Transverse colon (tissue), 4 donors: ENCODE data around the gene PLSCR2. TPM values are rescaled to one million over a fixed set of nuclear protein-coding genes. Genes with fewer than 3 reads are reported as not detected.
A peak's percentile ranks its signal among the peaks of the same experiment; 100 is the strongest.

Experiments used
- DNase-seq: peaks from one replicate; pipeline ENCODE4 v3.0.0-alpha.2; 2019
- H3K27ac ChIP-seq, 4 donors: fragments of 200-600 bp; sonication (generic); 2 replicates each; pipeline ENCODE4 v1.5.1; 2016 to 2018; ENCODE audit warnings: inconsistent platforms in 4 of 4
- H3K27me3 ChIP-seq: fragments of 200-600 bp; sonication (generic); 2 replicates; pipeline ENCODE4 v1.5.1; 2017; ENCODE audit warnings: inconsistent platforms
- H3K36me3 ChIP-seq, 4 donors: fragments of 200-600 bp; sonication (generic); 2 replicates each; pipeline ENCODE4 v1.5.1; 2017 to 2019; ENCODE audit warnings: inconsistent platforms in 4 of 4
- H3K4me1 ChIP-seq, 4 donors: fragments of 200-600 bp; sonication (generic); 2 replicates each; pipeline ENCODE4 v1.5.1; 2017 to 2020; ENCODE audit warnings: inconsistent platforms in 4 of 4
- H3K4me3 ChIP-seq, 4 donors: fragments of 200-600 bp; sonication (generic); 1 replicate in 1 of 4; 2 replicates in 3 of 4; pipeline versions ENCODE4 v1.5.1 to v1.6.1; 2017 to 2019; ENCODE audit warnings: inconsistent platforms in 4 of 4
- H3K9me3 ChIP-seq, 2 donors: fragments of 200-600 bp; sonication (generic); 2 replicates each; pipeline ENCODE4 v1.5.1; 2017 to 2019; ENCODE audit warnings: inconsistent platforms in 2 of 2
- EP300 ChIP-seq: sonication (generic); formaldehyde crosslinking; IDR thresholded peaks from one replicate; pipeline ENCODE4 v1.6.1; 2017; ENCODE audit warnings: antibody characterized with exemption, low read depth
- POLR2A ChIP-seq: fragments of 450-650 bp; IDR thresholded peaks from one replicate; pipeline ENCODE4 v1.6.1; 2016; ENCODE audit warnings: antibody characterized with exemption, mild to moderate bottlenecking, moderate library complexity
- POLR2AphosphoS5 ChIP-seq, 3 donors: sonication (generic); formaldehyde crosslinking; IDR thresholded peaks; one replicate each; pipeline ENCODE4 v1.6.1; 2016; ENCODE audit warnings: antibody characterized with exemption in 3 of 3
- WGBS, 2 donors: methylation state at CpG; one replicate each; pipeline ENCODE4 v1.1.5; 2018; ENCODE audit warnings: low coverage in 1 of 2; 5-methylcytosine and 5-hydroxymethylcytosine counted together
- in situ Hi-C, 4 donors: fragments of 200-750 bp; cut with MboI; loops; one replicate each; pipeline versions ENCODE4 v1.15.0 to v1.15.1; 2017; ENCODE audit warnings: low sequenced_read_pairs in 3 of 4, low pct_ligation_motif_present in 1 of 4, low pct_unique_long_range_greater_than_20kb in 1 of 4
- intact Hi-C: fragments of 100-400 bp; cut with DNase I; formaldehyde crosslinking; loops from one replicate; pipeline ENCODE4 v1.15.1; 2023; ENCODE audit warnings: low total_unique reads
- total RNA-seq, 4 donors: library from RNA; depleted of rRNA; stranded (reverse); fragments of >200 nt; gene quantifications; one replicate each; pipeline ENCODE4 v1.1.0, GENCODE V29; 2016
- TF ChIP-seq, protein P1 (sequence below), 5 experiments: fragments of 200-600 bp in 3 of 5; fragments of 450-650 bp in 2 of 5; sonication (generic) in 3 of 5; IDR thresholded peaks; 1 replicate in 2 of 5; 2 replicates in 3 of 5; pipeline ENCODE4 v1.5.1; 2016 to 2017; ENCODE audit warnings: antibody characterized with exemption in 5 of 5, inconsistent platforms in 3 of 5, mild to moderate bottlenecking in 2 of 5, moderate library complexity in 1 of 5

The PLSCR2 gene
- total RNA-seq, 4 donors from 2014 or later: 1.3 to 2.9 TPM; not detected in 2

DNA sequence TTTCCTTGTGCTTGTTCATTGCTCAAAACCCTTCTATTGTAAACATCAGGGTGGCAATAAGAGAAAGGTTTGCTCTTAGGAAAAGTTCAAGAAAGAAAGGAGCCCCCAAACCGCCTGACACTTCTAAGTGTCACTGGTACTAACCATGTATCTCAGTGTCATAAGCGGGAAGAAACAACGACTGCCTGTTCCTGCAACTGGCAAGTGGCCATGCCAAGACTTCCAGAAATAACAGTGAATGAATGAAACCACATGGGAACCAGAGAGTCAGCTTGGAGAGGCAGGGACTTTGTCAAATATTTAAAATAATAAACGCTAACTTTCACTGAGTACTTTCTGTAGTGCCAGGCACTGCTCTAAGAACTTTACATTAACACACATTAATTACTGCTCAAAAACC is 1.1 kb downstream of the PLSCR2 start:
- Histone ChIP-seq H3K36me3 (no peaks in the 10 kb centered on the region), H3K9me3 (no peaks in the 10 kb centered on the region), H3K27me3 (no peaks in the 10 kb centered on the region), H3K27ac (peak overlapping the region in 1 of 4 donors; percentile 57), H3K4me3 (no peak overlapping the region), H3K4me1 (peaks cover 0 to 19% (median 5%) of the 10 kb centered on the region in 4 donors)
- intact Hi-C loops: no loop called here
- no peak for DNase-seq
- in situ Hi-C loops: no loop called here
- 58 to 64% methylated on average over 4 of the region's 4 CpGs for WGBS, 2 donors
- TF ChIP-seq EP300 (no peak), POLR2A (no peak), POLR2AphosphoS5 (IDR thresholded peaks at IDR 0.05) (no peak)
- TF ChIP-seq, protein P1, sequence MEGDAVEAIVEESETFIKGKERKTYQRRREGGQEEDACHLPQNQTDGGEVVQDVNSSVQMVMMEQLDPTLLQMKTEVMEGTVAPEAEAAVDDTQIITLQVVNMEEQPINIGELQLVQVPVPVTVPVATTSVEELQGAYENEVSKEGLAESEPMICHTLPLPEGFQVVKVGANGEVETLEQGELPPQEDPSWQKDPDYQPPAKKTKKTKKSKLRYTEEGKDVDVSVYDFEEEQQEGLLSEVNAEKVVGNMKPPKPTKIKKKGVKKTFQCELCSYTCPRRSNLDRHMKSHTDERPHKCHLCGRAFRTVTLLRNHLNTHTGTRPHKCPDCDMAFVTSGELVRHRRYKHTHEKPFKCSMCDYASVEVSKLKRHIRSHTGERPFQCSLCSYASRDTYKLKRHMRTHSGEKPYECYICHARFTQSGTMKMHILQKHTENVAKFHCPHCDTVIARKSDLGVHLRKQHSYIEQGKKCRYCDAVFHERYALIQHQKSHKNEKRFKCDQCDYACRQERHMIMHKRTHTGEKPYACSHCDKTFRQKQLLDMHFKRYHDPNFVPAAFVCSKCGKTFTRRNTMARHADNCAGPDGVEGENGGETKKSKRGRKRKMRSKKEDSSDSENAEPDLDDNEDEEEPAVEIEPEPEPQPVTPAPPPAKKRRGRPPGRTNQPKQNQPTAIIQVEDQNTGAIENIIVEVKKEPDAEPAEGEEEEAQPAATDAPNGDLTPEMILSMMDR (IDR thresholded peaks at IDR 0.05): no peak

DNA sequence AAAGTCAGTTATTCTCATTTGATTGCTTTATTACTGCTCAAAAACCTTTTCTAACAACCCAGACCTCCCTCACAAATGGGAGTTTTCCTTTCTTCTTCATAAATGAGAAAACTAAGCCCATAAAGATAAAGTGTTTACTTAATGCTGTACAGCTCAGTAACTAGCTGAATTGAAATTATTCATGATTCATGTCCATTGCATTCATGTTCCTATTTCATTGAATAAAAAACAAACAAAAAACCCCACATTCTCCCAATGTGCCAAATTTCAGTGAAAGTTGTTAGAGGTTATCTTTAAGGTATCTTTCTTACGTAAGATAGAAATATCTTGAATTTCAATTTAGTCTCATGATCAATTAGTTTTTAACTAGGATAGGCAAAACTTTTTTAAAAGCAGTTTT is 2.8 kb downstream of the PLSCR2 start:
- no peaks in the 10 kb centered on the region for H3K9me3 ChIP-seq
- no peak overlapping the region for H3K27ac ChIP-seq
- no peak for DNase-seq
- in situ Hi-C loops: no loop called here
- no peak overlapping the region for H3K4me3 ChIP-seq
- intact Hi-C loops: no loop called here
- H3K36me3 ChIP-seq: no peaks in the 10 kb centered on the region
- no peaks in the 10 kb centered on the region for H3K27me3 ChIP-seq
- WGBS, 2 donors: 6 to 69% methylated on average over 1 of the region's 1 CpG
- TF ChIP-seq, protein P1 (IDR thresholded peaks at IDR 0.05): no peak
- TF ChIP-seq EP300 (no peak), POLR2AphosphoS5 (IDR thresholded peaks at IDR 0.05) (no peak), POLR2A (no peak)
- peaks cover 0 to 19% (median 5%) of the 10 kb centered on the region in 4 donors for H3K4me1 ChIP-seq

DNA sequence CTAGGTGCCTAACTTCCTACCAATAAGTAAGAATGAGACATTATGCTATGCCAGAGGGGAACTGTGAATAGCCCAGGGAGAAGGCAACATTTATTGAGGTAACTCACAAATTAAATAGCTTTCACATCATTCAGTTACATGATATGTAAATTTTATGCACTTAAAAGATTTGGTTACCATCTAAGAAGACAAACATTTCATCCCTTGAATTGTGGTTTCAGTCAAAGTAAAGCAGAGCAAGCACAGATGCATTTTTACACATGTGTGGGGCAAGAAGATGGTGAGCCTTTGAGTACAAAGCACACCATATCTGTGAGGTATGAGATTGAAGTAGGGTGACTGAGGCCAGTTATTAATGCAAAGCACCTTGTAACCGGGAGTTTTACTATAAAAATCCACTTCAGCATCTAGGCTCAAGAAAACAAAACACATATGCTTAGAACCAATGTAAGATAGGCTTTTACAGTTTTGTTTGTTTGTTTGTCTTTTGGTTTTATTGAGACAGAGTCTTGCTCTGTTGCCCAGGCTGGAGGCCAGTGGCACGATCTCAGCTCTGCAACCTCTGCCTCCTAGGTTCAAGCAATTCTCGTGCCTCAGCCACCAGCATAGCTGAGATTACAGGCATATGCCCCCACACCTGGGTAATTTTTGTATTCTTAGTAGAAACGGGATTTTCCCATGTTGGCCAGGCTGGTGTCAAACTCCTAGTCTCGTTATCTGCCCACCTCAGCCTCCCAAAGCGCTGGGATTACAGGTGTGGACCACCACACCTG is 3.5 kb downstream of the PLSCR2 start:
- no peak for DNase-seq
- Histone ChIP-seq H3K36me3 (no peaks in the 10 kb centered on the region), H3K27me3 (no peaks in the 10 kb centered on the region), H3K27ac (no peak overlapping the region), H3K4me1 (peaks cover 0 to 19% (median 5%) of the 10 kb centered on the region in 4 donors), H3K4me3 (no peak overlapping the region), H3K9me3 (no peaks in the 10 kb centered on the region)
- in situ Hi-C loops (no loop called here), intact Hi-C loops (no loop called here)
- 83 to 84% methylated on average over 6 of the region's 6 CpGs for WGBS, 2 donors
- no peak for TF ChIP-seq POLR2A
- TF ChIP-seq POLR2AphosphoS5 (IDR thresholded peaks at IDR 0.05): no peak
- no peak for TF ChIP-seq EP300
- TF ChIP-seq, protein P1 (IDR thresholded peaks at IDR 0.05): no peak

DNA sequence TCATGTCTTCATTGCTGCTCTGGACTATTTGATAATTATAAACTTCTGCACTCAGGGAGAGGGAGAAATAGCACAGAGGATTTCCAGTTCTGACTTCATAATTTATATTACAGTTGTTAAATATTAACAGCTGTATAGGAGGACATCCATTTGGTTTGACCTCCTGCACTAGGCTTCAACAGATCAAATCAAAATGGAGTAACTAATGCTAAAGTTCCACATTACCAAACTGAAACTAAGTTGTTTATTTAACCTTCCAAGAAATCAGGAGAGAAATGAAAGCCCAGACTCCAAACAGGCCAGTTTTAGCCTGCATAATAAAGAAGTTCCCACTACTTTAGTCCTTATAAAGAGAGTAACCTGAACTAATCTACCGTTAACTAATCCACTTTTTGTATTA is 4.6 kb downstream of the PLSCR2 start:
- intact Hi-C loops: no loop called here
- 68 to 86% methylated on average over 1 of the region's 1 CpG for WGBS, 2 donors

More for the DNA sequence above, 4.6 kb downstream of the PLSCR2 start:
- no peaks in the 10 kb centered on the region for H3K27me3 ChIP-seq
- no peak for TF ChIP-seq POLR2AphosphoS5 (IDR thresholded peaks at IDR 0.05)
- TF ChIP-seq, protein P1 (IDR thresholded peaks at IDR 0.05): no peak
- TF ChIP-seq POLR2A: no peak
- no peak for TF ChIP-seq EP300
- H3K27ac ChIP-seq: no peak overlapping the region
- no peak for DNase-seq
- H3K4me1 ChIP-seq: peaks cover 0 to 12% (median 2%) of the 10 kb centered on the region in 4 donors
- no peak overlapping the region for H3K4me3 ChIP-seq
- no peaks in the 10 kb centered on the region for H3K9me3 ChIP-seq
- H3K36me3 ChIP-seq: no peaks in the 10 kb centered on the region
- in situ Hi-C loops: no loop called here
